HEK293 (cell line): ENCODE results near the gene TWSG1.

Source experiments
- CTCF ChIP-seq: fragments of 450-650 bp; formaldehyde crosslinking; IDR thresholded peaks from 2 replicates; pipeline ENCODE4 v1.5.1; 2016; ENCODE audit warnings: missing biosample characterization, missing genetic modification characterization
- ZNF10 ChIP-seq: fragments of 450-650 bp; formaldehyde crosslinking; IDR thresholded peaks from 2 replicates; pipeline ENCODE4 v1.5.1; 2017; ENCODE audit warnings: missing biosample characterization, missing genetic modification characterization
- ZNF148 ChIP-seq: fragments of 450-650 bp; formaldehyde crosslinking; IDR thresholded peaks from 2 replicates; pipeline ENCODE4 v1.5.0; 2017; ENCODE audit warnings: missing biosample characterization, missing genetic modification characterization, borderline replicate concordance
- ZNF155 ChIP-seq: fragments of 450-650 bp; formaldehyde crosslinking; IDR thresholded peaks from 2 replicates; pipeline ENCODE4 v1.5.1; 2016; ENCODE audit warnings: missing biosample characterization, missing genetic modification characterization
- ZNF16 ChIP-seq: fragments of 450-650 bp; formaldehyde crosslinking; IDR thresholded peaks from 2 replicates; pipeline ENCODE4 v1.5.1; 2016; ENCODE audit warnings: low read depth, missing biosample characterization, missing genetic modification characterization
- ZNF785 ChIP-seq: fragments of 450-650 bp; formaldehyde crosslinking; IDR thresholded peaks from 2 replicates; pipeline ENCODE4 v1.5.1; 2016; ENCODE audit warnings: missing biosample characterization, missing genetic modification characterization

GRCh38 chr18:9422816-9423519 is 88.4 kb downstream of the TWSG1 start:
- TF ChIP-seq ZNF148 = no peak
- TF ChIP-seq ZNF16 (tag by site-specific recombination) = no peak
- no peak for TF ChIP-seq ZNF10 (tag by site-specific recombination)
- TF ChIP-seq CTCF (tag by site-specific recombination) = no peak
- TF ChIP-seq ZNF785 = no peak
- no peak for TF ChIP-seq ZNF155 (tag by site-specific recombination)
